ENCODE data around the gene ANGPTL2. TPM values are rescaled to one million over a fixed set of nuclear protein-coding genes. Genes with fewer than 3 reads are reported as not detected.

ANGPTL2 gene
- total RNA-seq, 2 donors from 2014 or later = 0.10 TPM; not detected in 1

Other genes starting within 250 kb of the ANGPTL2 start
- gene RALGPS1, start 207.9 kb downstream of the ANGPTL2 start, total RNA-seq = 10 to 100 TPM in 1 of 2 donors, 1 to 10 TPM in 1; 9.3 to 12.6 TPM
- gene GARNL3, start 142.1 kb upstream of the ANGPTL2 start, total RNA-seq = 1 to 10 TPM; 2.0 to 2.5 TPM

Data from T-helper 17 cell (primary cell).